AG04450 (cell line): Measurements from ENCODE around the gene MEI1. TPM values are rescaled to one million over a fixed set of nuclear protein-coding genes. Genes with fewer than 3 reads are reported as not detected.
A peak's percentile ranks its signal among the peaks of the same experiment; 100 is the strongest.

ENCODE experiments used
- CTCF ChIA-PET: fragments of 300-600, 350-600 bp; formaldehyde crosslinking; extraction: SDS; loops from one replicate; lab custom pipeline; 2022; ENCODE audit warnings: antibody characterized with exemption, inconsistent platforms; lab: Charles Lee
- POLR2A ChIA-PET: fragments of 350-600 bp; formaldehyde crosslinking; extraction: SDS; loops from one replicate; lab custom pipeline; 2021; ENCODE audit warnings: antibody characterized with exemption, inconsistent platforms; lab: Yijun Ruan, JAX
- DNase-seq: peaks from one replicate; pipeline ENCODE4 v3.0.0-alpha.2; 2011; ENCODE audit warnings: low read depth, low spot score
- H3K27ac ChIP-seq: one replicate; pipeline ENCODE4 v1.5.1; 2012; ENCODE audit warnings: low read depth, low read length, control low read depth
- H3K27me3 ChIP-seq: one replicate; pipeline ENCODE4 v1.6.0; 2012; ENCODE audit warnings: low read length; ENCODE audit not compliant: control insufficient read depth, insufficient read depth
- H3K4me3 ChIP-seq: 2 replicates; pipeline ENCODE4 v1.5.1; 2011; ENCODE audit warnings: mild to moderate bottlenecking, low read depth, low read length, control low read depth
- H3K9me3 ChIP-seq: 2 replicates; pipeline ENCODE4 v1.5.1; 2012; ENCODE audit warnings: low read length; ENCODE audit not compliant: control insufficient read depth, insufficient read depth
- polyA plus RNA-seq: library from polyadenylated mRNA; depleted of rRNA; stranded (reverse); fragments of >200 nt; gene quantifications from 2 replicates; pipeline ENCODE4 v1.2.3, GENCODE V29; 2011
- TF ChIP-seq, protein P1 (sequence below): IDR thresholded peaks from 2 replicates; pipeline ENCODE4 v1.5.1; 2011; ENCODE audit warnings: low read depth, low read length, control low read depth, inconsistent platforms

MEI1 gene
- polyA plus RNA-seq, 1 experiment, result 0.22 TPM

DNA sequence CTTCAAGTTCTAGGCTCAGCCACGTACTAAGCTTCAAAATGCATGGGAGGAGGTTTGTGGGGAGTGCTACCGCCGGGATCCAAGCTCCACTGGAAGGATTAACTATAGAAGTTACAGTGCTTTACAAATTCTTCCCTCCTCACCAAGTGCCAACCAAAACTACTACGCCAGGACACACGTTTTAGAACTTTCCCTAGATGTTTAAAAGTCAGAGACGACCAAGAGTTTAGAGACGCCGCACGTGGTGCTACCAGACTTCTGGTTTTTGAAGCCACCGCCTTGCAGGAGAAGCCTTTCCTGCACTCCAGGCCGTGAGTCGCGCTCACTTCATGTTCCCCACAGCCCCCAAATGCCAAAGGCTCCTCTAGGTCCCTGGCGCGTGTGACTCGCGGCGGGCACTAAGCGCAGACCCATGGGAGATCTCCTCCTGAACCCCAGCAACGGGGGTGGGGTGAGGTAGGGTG, 11.4 kb upstream of the MEI1 start:
- TF ChIP-seq, protein P1, sequence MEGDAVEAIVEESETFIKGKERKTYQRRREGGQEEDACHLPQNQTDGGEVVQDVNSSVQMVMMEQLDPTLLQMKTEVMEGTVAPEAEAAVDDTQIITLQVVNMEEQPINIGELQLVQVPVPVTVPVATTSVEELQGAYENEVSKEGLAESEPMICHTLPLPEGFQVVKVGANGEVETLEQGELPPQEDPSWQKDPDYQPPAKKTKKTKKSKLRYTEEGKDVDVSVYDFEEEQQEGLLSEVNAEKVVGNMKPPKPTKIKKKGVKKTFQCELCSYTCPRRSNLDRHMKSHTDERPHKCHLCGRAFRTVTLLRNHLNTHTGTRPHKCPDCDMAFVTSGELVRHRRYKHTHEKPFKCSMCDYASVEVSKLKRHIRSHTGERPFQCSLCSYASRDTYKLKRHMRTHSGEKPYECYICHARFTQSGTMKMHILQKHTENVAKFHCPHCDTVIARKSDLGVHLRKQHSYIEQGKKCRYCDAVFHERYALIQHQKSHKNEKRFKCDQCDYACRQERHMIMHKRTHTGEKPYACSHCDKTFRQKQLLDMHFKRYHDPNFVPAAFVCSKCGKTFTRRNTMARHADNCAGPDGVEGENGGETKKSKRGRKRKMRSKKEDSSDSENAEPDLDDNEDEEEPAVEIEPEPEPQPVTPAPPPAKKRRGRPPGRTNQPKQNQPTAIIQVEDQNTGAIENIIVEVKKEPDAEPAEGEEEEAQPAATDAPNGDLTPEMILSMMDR, result no peak
- peak overlapping the region; percentile 94 for H3K4me3 ChIP-seq
- peak overlapping the region; percentile 93 for H3K27ac ChIP-seq
- ChIA-PET CTCF (interaction anchor here (1.0 to 4.8 kb wide), 4 partner anchors 9 to 254 kb away, joined by 3 to 43 read pairs (median 6); no protein-coding TSS in a partner anchor), POLR2A (interaction anchor here (1.9 to 2.1 kb wide), 2 partner anchors 9 to 21 kb away, joined by 5 to 7 read pairs; no protein-coding TSS in a partner anchor)
- H3K9me3 ChIP-seq, result no peaks in the 10 kb centered on the region
- H3K27me3 ChIP-seq, result no peaks in the 10 kb centered on the region
- no peak for DNase-seq

DNA sequence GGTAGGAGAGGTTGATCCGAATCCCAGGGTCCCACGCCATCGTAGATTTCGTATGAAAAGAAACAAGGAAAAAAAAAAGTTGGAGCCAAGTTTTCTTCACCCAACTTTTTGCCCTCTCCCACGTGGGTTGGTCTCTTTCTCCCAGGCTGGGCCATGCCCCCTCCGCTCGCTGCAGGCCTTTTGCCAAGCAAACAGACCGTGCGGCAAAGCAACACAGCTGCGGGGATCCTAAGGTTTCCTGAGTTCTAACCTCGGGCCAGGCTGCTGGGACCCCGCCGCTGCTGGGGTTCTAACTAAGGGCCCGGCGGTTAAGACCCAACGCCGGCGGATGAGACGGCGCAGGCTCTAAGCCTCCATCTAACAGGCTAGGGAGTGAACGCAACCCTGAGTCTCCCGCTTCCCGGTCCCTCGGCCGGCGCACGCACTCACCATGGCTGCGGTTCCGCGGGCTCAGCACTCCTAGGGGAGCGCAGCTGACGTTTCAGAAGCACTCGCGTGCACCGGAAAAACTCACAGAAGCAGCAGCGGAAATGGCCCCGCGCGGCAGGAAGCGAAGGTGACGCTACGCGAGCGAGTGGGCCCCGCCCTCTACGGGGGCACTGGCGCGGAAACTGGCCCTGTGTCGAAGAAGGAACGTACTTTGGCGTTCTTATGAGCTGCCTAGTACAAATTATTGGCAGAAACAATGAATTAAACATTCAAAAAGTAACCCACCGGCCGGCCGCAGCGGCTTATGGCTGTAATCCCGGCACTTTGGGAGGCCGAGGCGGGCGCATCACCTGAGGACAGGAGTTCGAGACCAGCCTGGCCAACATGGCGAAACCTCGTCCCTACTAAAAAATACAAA, 10.7 kb upstream of the MEI1 start, which contains the start of gene SNU13:
Gene SNU13, minus strand, starts transcription at position 503 of the 847 bp plus-strand sequence. Its CDS starts 71 bp downstream, at position 432.
- peak within 1 kb of the TSS; percentile 94 for H3K4me3 ChIP-seq
- no peaks in the 10 kb centered on the region for H3K27me3 ChIP-seq
- ChIA-PET CTCF (interaction anchor here (0.9 to 4.8 kb wide), 4 partner anchors 8 to 252 kb away, joined by 4 to 43 read pairs (median 6); partner anchors contain the start of gene MEI1), POLR2A (interaction anchor here (1.2 to 2.1 kb wide), 3 partner anchors 9 to 252 kb away, joined by 3 to 7 read pairs (median 5); no protein-coding TSS in a partner anchor)
- H3K9me3 ChIP-seq, result no peaks in the 10 kb centered on the region
- TF ChIP-seq, protein P1, result no peak
- DNase-seq, result peak; percentile 73
- H3K27ac ChIP-seq, result peak within 1 kb of the TSS; percentile 93

DNA sequence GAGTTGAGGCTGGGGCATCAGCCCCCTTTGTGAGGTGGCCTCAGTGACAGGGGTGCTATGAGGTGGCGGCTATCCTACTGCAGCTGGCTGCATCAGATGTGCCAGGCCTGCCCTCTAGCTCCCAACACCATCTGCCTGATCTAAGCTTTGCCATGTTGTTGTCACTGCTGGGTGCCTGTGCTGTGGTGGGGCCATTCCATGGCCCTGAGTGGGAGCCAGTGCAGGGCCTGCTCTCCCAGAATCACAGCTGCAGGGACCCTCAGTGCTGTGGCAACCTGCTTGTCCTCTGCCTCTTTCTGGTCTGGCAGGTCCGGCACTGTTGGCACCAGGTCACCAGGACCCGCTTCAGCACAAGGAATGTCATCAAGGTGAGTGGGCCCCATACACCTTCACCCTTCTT, 8.8 kb upstream of the MEI1 start:
- TF ChIP-seq, protein P1, result no peak
- CTCF ChIA-PET, result no interaction called here
- POLR2A ChIA-PET, result no interaction called here

DNA sequence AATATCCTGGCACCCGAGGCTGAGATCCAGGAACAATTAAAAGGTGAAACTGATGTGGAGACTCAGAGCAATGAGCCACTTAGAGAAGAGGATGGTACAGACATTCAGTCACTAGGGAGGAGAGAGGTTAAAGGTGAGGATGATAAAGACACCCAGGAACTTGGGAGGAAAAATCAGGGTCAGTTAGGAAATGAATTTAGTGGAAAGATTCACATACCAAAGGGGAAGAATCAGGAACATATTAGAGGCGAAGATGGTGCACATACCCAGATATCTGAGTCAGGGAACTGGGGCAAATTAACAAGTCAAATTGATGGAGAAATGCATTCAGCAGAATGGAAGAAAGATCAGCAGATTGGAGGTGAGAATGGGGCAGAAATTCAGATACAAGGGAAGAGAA, 4.1 kb upstream of the MEI1 start:
- Histone ChIP-seq H3K9me3 (peaks cover 10% of the 10 kb centered on the region; the same call in 1 of the 2 replicates), H3K4me3 (no peak overlapping the region), H3K27ac (no peak overlapping the region), H3K27me3 (no peaks in the 10 kb centered on the region)
- ChIA-PET CTCF (interaction anchor here (1.0 to 5.4 kb wide), 2 partner anchors 28 to 248 kb away, joined by 3 to 281 read pairs; partner anchors contain the start of gene CENPM), POLR2A (no interaction called here)
- TF ChIP-seq, protein P1, result no peak
- DNase-seq, result no peak

More for the DNA sequence above, 8.8 kb upstream of the MEI1 start:
- no peak for DNase-seq
- H3K4me3 ChIP-seq, result no peak overlapping the region
- no peak overlapping the region for H3K27ac ChIP-seq
- no peaks in the 10 kb centered on the region for H3K27me3 ChIP-seq
- H3K9me3 ChIP-seq, result no peaks in the 10 kb centered on the region
